Progenitor cell of endocrine pancreas (in vitro differentiated cells): ENCODE results near the gene RAB40A. TPM values are rescaled to one million over a fixed set of nuclear protein-coding genes. Genes with fewer than 3 reads are reported as not detected.

Experiments
- DNase-seq: peaks from one replicate; pipeline ENCODE4 v3.0.0; 2021; ENCODE audit warnings: low spot score; ENCODE audit not compliant: unreplicated experiment
- H3K27ac Mint-ChIP-seq: 2 replicates; pipeline ENCODE4 v1.8.0; 2021; ENCODE audit warnings: mild to moderate bottlenecking, moderate library complexity, mixed read lengths
- H3K27me3 Mint-ChIP-seq: 2 replicates; pipeline ENCODE4 v1.8.0; 2021; ENCODE audit warnings: mixed read lengths
- H3K36me3 Mint-ChIP-seq: 2 replicates; pipeline ENCODE4 v1.8.0; 2022; ENCODE audit warnings: mixed read lengths; ENCODE audit not compliant: insufficient read depth
- H3K4me1 Mint-ChIP-seq: 2 replicates; pipeline ENCODE4 v1.8.0; 2021; ENCODE audit warnings: low read depth, mixed read lengths
- H3K4me3 Mint-ChIP-seq: 2 replicates; pipeline ENCODE4 v1.8.0; 2021; ENCODE audit warnings: low read depth, mild to moderate bottlenecking, moderate library complexity, mixed read lengths
- H3K9me3 Mint-ChIP-seq: 2 replicates; pipeline ENCODE4 v1.8.0; 2021; ENCODE audit warnings: low read depth, mixed read lengths
- CTCF ChIP-seq: fragments of 200-600 bp; sonication (generic); IDR thresholded peaks from one replicate; pipeline ENCODE4 v1.5.0; 2021; ENCODE audit warnings: antibody characterized with exemption, mild to moderate bottlenecking; ENCODE audit not compliant: unreplicated experiment
- total RNA-seq: library from RNA; stranded (reverse); gene quantifications from 2 replicates; pipeline ENCODE4 v1.2.1, GENCODE V29; 2021

The RAB40A gene
- total RNA-seq, 1 donor from 2014 or later: 0.98 TPM

- Mint-ChIP-seq H3K4me3 (no peak overlapping the region), H3K36me3 (no peaks in the 10 kb centered on the region), H3K27ac (no peak overlapping the region), H3K9me3 (no peaks in the 10 kb centered on the region), H3K4me1 (peaks cover 3% of the 10 kb centered on the region), H3K27me3 (peaks cover 6% of the 10 kb centered on the region)
- no peak for TF ChIP-seq CTCF
- no peak for DNase-seq
Observed at GRCh38 chrX:103530545-103530944, 11.3 kb upstream of the RAB40A start.

GRCh38 chrX:103529550-103529949 is 10.3 kb upstream of the RAB40A start:
- TF ChIP-seq CTCF: no peak
- peaks cover 3% of the 10 kb centered on the region for H3K4me1 Mint-ChIP-seq

DNA sequence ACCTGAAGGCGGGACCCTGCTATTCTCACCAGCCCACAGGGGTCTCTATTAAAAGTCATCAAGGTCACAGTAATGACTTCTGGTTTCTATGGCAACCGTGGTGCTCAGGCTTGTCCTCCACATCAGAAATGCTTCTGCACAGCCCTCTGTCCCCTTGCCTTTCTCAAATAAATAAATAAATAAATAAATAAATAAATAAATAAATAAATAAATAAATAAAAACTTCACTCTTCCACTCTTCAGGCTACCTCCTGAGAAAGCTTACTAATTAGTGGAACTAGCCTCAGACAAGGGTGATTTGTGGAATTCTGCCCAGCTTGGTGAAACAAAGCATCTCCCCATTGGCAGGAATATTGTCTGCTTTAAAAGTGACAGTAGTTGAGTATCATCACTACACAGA is 5.5 kb upstream of the RAB40A start:
- DNase-seq: no peak
- Mint-ChIP-seq H3K36me3 (no peaks in the 10 kb centered on the region), H3K27ac (no peak overlapping the region)

More at GRCh38 chrX:103529550-103529949, 10.3 kb upstream of the RAB40A start:
- Mint-ChIP-seq H3K27me3 (peaks cover 6% of the 10 kb centered on the region), H3K9me3 (no peaks in the 10 kb centered on the region), H3K36me3 (no peaks in the 10 kb centered on the region), H3K4me3 (no peak overlapping the region), H3K27ac (no peak overlapping the region)
- DNase-seq: no peak

DNA sequence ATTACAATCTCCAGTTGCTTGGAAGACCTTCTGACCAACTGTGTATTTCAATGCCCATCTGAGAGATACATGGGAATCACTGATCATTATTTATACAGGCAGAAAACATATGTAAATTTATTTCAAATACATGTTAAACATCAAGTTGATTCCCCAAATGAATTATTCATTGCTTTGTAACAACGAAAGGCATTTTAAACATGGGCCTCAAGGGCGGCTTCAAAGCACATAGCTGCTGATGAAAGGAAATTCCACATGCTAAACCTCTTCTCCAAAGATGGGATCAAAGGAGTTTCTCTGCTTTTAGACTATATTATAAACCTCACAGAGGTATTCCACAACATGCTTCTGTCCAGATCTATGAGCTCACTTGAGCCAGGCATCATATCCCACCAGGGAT is 4.3 kb upstream of the RAB40A start:
- Mint-ChIP-seq H3K27me3 (no peaks in the 10 kb centered on the region), H3K9me3 (no peaks in the 10 kb centered on the region), H3K27ac (no peak overlapping the region), H3K4me3 (no peak overlapping the region), H3K4me1 (no peaks in the 10 kb centered on the region), H3K36me3 (no peaks in the 10 kb centered on the region)
- TF ChIP-seq CTCF: no peak
- no peak for DNase-seq

More for the DNA sequence above, 5.5 kb upstream of the RAB40A start:
- Mint-ChIP-seq H3K4me3 (no peak overlapping the region), H3K4me1 (no peaks in the 10 kb centered on the region), H3K9me3 (no peaks in the 10 kb centered on the region), H3K27me3 (no peaks in the 10 kb centered on the region)
- TF ChIP-seq CTCF: no peak

GRCh38 chrX:103520386-103520785 is 1.1 kb upstream of the RAB40A start:
- no peaks in the 10 kb centered on the region for H3K27me3 Mint-ChIP-seq
- no peak overlapping the region for H3K4me3 Mint-ChIP-seq
- no peak for DNase-seq
- TF ChIP-seq CTCF: no peak
- no peak overlapping the region for H3K27ac Mint-ChIP-seq
- H3K4me1 Mint-ChIP-seq: no peaks in the 10 kb centered on the region
- H3K36me3 Mint-ChIP-seq: no peaks in the 10 kb centered on the region
- peaks cover 3% of the 10 kb centered on the region for H3K9me3 Mint-ChIP-seq
